AG08396 (cell line): ENCODE measurements around the gene CD6.
"Not testable (repeated sequence)": the region's sequence is repeated elsewhere in the genome, so short reads cannot be mapped to it uniquely, and the experiment has no call there.

Experiments used
- DNase-seq: peaks from one replicate; pipeline ENCODE4 v3.0.0; 2012; ENCODE audit warnings: low spot score, mixed read lengths

The CD6 gene

GRCh38 chr11:60951904-60952741, 19.4 kb upstream of the CD6 start, which contains the start of gene SLC15A3:
Gene SLC15A3, minus strand, starts transcription at chr11:60952176. Its CDS starts 625 bp downstream, at chr11:60951551.
- DNase-seq, result peak; percentile 64

GRCh38 chr11:60952742-60953170, 18.7 kb upstream of the CD6 start:
- no peak for DNase-seq

GRCh38 chr11:60953781-60954180, 17.7 kb upstream of the CD6 start:
- DNase-seq, result no peak

DNA sequence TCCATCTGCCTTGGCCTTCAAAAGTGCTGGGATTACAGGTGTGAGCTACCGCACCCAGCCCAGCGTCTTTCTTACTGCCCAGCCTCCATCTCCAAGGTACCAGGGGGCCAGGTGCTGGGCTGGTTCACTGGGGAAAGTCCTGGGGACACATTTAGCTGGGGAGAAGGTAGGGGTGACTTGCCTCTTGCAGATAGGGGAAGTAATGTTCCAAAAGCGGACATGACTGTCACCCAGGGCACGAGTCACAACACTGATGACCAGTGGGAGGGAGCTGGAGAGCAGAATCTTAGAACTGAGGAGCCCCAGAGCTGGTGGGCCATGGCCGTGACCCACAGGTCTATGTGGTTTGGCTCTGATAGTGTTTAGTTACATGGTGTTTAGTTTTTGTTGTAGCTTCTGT, 17.1 kb upstream of the CD6 start:
- no peak for DNase-seq

DNA sequence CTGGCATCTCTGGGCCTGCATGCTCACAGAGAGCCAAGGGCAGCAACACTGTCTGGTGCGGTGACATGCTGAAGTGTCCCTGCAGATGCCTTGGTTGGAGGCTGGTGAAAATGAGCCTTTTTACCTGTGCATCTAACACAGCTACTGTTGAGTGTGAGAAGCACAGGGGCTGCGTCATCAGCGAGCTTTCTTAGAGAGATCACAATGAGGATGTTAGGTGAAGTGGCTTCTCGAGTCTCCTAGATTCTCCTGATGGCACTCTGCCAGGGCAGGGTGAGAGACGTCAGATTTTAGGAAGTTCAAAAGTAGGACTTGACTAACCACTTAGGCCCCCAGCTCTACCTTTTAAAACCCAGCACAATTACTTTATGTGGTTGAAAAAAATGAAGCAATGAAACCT, 15.9 kb upstream of the CD6 start:
- no peak for DNase-seq

GRCh38 chr11:60957188-60957587, 14.3 kb upstream of the CD6 start:
- DNase-seq, result no peak

DNA sequence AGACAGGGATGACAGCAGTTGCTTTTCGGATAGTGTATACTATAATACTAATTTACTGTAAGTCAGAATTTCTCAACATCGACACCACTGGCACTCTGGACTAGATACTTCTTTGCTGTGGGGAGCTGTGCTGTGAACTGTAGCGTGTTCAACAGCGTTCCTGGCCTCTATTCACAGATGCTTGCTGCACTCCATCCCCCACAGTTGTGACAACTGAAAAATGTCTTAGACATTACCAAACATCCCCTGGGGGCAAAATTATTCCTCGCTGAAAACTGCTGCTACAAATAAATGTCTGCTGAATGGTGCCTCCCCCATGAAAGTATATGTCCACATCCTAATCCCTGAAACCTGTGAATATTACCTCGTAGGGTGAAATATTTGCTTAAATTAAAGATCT, 12.0 kb upstream of the CD6 start:
- no peak for DNase-seq

DNA sequence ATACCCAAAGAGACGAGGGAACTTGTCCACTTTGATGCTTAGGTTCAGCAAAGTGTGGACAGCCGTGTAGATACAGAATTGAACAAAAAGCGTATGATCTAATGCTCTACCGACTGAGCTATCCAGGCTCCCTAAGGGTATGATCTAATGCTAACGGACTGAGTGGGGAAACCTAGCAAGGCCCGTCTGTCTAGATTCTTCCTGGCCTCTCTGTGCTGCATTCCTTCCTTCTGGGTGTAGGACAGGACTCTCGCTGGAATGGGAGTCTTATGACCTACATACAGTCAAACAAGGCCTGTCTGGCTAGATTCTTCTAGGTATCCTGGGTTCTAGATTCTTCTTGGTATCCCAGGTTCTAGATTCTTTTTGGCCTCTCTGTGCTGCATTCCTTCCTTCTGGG, 11.1 kb upstream of the CD6 start:
- DNase-seq, result no peak

GRCh38 chr11:60964801-60965200, 6.7 kb upstream of the CD6 start:
- no peak for DNase-seq

- DNase-seq, result no peak
Observed at GRCh38 chr11:60966890-60967289, 4.6 kb upstream of the CD6 start.

DNA sequence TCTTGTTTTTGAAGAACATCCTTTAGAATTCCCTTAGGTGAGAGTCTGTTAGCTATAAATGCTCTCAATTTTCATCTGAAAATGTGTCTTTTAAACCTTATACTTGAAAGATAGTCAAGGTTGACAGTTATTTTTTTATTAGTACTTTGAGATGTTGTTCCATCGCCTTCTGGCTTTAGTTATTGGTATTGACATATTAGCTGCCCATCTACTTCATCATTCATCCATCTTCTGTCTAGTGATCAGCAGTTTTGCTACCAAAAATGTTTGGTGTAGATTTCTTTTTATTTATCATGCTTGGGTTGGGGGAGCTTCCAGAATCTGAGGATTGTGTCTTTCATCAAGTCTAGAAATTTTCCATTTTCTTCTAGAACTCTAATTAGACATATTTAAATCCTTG, 3.3 kb upstream of the CD6 start:
- no peak for DNase-seq

- peak; percentile 72 for DNase-seq
Observed at GRCh38 chr11:60970369-60970774, 1.1 kb upstream of the CD6 start.

- no peak for DNase-seq
Observed at GRCh38 chr11:60970890-60971289, 590 bp upstream of the CD6 start.

GRCh38 chr11:60972182-60973030, 926 bp downstream of the CD6 start:
- DNase-seq, result no peak

GRCh38 chr11:60973699-60974098, 2.2 kb downstream of the CD6 start:
- DNase-seq, result no peak

GRCh38 chr11:60974316-60974715, 2.8 kb downstream of the CD6 start:
- DNase-seq, result not testable (repeated sequence)

GRCh38 chr11:60974726-60975125, 3.2 kb downstream of the CD6 start:
- no peak for DNase-seq

GRCh38 chr11:60977224-60977623, 5.7 kb downstream of the CD6 start:
- no peak for DNase-seq

DNA sequence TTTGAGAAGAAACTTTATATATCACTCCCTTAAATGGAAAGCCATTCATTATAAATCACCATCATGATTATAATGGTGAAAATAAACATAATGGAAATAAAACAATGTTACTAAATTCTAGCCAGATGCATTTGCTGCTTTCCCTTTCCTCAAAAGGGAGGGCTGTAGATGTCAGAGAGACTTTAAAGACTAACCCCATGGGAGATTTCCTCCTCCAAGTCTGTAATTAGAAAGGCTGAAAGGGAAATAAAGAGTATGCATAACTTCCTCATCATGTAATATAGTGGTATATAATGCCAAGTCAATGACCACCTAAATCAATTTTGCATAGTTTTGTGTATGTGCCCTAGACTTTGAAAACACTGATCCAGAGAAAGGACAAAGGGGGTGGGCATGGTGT, 6.4 kb downstream of the CD6 start:
- no peak for DNase-seq

DNA sequence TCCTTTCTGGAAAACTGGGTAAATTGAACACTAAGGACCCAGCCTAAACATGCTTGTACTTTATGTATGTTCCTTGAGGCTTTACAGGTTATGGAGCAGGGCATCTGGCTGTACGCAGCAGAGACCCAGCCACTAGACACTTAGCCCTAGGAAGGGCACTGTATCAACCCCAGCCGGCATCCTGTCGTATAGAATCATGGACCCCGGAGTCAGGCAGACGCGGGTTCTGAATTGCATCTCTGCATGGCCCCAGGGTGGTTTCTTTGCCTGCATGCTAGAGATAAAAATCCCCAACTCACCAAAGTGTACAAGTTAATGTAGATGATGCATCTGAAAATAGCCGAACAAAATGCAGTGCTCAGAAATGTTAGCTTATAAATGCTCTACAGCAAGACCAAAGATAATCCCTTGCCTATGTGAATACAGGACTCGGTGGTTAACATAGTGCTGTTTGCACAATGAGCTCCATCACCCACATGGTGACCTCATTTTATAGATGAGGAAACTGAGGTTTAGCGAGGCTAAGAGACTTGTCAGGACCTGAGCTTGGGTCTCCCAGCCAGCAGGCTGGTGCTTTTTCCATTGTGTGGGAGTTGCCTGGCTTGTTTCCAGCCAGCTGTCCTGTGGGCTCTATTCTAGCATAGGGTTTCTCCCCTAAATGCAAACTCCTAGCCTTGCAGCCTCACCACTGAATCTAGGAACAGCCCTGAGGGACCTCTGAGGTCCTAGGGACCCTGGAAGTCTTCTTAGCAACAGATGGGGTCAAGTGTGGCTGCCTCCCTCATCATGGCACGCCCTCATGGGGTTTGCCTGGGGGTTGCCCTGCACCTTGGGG, 7.3 kb downstream of the CD6 start:
- no peak for DNase-seq

DNA sequence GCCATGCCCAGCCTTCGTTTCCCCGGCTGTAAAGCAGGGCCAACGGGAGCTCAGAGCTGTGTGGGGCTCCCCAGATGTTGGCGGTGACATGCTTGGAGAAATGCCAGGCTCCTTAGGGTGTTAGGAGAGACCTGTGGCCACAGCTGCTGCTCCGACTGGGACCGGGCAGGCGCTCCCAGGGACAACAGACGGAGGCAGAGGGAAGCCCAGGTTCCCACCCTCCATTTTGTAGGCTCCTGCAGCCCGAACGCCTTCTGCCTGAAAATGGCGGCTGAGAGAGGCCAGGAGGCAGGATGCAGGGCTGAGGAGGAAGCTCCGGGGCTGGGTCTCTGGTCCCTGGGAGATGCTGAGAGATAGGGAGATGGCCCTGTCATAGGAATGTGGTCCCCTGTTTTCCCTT, 10.0 kb downstream of the CD6 start:
- no peak for DNase-seq

DNA sequence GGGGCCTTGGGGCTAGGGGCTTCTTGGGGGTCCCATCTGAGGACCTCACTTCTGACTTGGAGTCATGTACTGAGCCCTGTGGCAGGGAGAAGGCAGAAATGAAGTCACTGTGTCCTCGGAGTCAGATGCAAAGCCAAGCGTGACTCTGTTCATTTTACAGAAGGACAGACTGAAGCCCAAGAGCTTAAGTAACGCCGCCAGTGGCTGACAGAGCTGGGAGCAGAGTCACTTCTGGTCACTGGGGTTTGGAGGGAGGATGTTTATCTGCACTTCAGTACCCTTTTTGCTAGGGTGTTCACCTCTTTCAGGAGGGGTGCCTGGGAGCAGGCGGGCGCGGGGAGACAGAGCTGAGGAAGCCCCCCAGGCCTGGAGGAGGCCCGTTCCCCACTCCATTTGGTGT, 10.7 kb downstream of the CD6 start:
- no peak for DNase-seq
